GM19035 (cell line): ENCODE measurements around the gene DICER1.

Experiments used
- ATAC-seq: cut with Tn5 transposase; IDR thresholded peaks from one replicate; pipeline ENCODE4 v1.9.1; 2021; ENCODE audit not compliant: unreplicated experiment

Gene DICER1

DNA sequence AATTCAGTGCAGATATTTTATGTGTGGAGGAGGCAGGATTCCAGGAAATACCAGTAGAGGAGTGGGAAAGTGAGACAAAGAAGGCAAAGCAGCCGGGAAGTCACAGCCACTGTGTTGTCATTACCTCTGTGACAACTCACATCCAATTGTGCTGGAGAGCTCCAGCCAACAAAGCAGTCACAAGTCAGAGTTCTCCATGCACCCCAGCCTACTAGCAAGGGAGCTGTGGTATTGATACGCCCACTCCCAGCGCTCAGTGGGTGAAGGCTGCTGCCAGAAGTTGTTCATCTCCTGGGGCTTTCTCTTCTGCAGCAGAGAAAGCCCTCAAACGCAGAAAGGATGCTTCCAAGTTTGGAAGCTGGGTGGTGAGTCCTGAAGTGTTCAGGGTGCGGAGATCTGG is 93.9 kb downstream of the DICER1 start:
- no peak for ATAC-seq

DNA sequence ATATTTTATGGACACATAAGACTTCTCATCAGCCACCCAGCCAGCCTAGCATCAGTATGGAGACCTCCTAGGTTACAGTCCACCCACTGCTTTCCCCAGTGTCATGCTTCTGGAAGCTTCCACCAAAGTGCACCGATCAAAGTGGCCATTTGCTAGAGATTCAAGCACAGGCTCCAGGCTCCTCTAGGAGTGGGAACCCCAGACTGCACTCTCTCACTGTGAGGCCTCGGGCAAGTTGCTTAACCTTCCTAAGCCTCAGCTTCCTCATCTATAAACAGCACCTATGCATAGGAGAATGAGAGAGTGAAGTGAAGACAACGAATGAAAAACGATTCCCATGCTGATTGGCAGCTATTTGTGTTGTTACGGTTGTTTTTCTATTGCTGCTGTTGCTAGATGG is 94.4 kb downstream of the DICER1 start:
- no peak for ATAC-seq

DNA sequence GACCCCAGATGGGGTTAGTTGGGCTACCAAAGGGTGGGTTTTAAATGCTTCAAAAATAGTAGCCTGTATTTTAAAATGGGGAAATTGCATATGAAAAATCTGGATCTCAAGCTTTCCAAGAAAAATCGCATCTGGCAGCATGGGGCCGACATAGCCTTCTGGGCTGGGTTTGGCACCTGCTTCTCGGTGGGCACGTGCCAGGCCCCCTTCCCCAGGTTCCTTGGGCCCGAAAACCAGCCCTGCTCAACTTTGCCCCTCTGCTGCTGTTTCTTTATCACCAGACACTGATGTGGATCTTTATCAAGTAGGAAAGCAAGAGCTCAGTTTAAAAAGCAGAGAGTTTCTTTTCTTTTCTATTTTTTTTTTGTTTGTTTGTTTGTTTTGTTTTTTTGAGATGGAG is 95.1 kb downstream of the DICER1 start:
- ATAC-seq = no peak

DNA sequence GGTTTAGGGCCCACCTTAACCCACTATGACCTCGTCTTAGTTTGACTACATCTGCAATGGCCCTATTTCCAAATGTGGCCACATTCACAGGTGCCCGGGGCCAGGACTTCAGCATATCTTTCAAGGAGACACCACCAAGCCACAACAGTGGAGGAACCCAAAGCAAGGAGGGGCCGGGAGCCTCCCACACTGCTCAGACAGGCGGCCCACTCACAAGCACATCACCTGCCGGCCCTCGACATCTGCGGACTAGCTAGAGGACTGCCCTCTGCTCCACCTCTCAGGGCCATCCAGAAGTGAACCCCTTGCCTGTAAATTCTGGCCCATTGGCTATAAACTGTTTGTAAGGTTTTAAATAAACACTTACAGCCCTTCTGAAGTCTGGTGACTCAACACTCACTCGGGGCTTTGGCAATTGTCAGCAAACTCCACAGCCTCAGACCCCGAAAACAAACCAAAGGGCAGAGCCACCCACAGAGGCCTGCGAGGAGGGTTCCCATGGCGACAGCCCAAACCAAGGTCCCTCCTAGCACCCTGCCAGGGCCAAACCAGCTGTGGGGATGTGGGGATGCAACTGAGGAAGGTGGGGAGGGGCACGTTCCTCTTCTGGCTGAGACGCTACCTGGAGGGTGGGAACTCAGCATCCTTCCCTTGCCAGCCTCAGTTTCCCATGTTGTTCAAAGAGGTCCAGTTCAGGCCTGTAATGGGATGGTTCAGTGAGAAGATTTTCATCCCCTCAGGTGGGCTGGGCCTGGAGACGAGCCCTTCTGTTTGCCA is 95.8 kb downstream of the DICER1 start:
- no peak for ATAC-seq

DNA sequence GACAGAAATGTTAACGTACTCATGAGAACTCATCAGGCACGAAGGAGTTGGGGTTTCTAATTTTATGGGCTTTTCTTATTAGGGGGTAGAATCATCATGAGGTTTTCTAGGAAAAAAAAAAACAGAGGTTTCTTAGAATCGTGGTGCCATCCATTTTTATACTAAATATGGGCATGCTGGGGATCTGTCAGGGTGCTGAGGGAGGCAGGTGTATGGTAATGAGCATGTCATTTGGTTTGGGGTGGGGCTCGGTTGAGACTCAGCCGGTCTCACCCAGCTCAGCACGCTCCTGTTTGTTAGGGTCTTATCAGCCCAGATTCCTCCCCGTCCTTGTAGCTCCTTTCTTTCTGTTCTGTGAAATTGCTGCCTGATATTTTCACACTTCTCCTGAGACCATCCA is 98.2 kb downstream of the DICER1 start:
- ATAC-seq = no peak

DNA sequence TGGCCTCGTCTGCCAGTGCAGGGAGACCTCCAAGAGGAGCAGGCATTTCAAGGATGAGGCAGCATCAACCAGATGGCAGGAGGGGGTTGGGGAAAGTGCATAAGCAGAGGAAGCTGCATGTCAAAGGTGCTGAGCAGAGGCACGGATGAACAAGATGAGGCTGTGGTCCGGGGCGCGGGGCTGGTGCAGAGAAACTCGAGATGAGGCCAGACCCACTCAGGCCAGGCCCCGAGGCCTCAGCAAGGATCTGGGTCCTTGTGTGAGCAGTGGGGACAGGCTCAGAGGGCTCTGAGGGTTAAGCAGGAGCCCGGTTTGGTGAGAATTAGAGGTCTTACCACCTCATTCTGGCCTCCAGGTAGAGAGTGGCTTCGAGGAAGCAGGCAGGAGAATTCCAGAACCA is 98.8 kb downstream of the DICER1 start:
- ATAC-seq = no peak

DNA sequence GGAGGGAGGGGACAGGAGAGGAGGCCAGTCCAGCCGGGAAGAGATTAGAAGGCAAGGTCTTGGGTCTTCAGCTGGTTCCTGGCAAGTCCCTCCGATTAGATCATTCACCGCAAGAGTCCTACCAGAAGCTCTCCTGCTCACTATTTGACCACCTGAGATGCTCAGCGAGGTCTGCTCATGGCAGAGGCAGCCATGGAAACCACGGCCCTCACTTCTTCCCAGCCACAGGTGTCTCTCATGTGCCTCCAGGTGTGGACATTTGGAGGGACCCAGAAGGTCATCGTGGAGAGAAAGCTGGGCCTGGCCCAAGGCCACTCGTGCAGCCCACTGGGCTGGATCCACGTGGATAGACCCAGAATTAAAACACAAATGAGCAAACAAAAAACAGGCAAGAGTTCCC is 99.5 kb downstream of the DICER1 start:
- no peak for ATAC-seq

DNA sequence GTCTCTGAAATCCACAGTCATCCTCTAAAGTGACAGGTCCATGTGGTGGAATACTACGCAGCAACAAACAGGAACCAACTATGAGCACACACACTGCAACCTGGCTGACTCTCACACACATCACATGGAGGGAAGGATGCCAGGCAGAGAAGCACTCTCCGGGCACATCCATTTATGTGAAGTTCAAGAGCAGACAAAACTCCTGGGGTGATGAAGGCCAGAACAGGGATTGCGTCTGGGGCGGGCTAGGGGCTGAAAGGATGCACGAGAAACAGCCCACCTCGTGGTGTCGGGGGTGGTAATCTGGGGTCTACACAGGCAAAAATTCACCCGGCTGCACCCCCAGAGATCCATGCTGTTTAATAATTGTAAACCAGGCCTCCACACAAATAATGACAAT is 100.2 kb downstream of the DICER1 start:
- no peak for ATAC-seq

DNA sequence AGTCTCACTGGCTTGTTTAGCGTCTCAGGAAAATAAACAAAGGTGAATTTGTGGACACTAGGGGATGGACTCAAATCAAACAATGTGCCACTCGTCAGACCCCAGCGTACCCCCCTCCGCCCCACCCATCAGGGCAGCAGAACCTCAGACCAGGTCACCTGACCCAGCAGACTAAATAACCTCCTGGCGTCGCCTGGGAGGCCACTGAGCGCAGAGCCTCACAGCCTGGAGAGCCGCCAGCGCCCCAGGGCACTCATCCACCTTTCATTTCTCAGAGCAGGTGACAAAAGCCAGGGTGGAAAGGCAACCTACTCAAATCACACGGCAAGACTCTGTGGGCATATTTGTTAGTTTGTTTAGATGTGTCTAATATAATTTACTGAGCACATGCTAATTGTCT is 100.9 kb downstream of the DICER1 start:
- ATAC-seq = no peak

DNA sequence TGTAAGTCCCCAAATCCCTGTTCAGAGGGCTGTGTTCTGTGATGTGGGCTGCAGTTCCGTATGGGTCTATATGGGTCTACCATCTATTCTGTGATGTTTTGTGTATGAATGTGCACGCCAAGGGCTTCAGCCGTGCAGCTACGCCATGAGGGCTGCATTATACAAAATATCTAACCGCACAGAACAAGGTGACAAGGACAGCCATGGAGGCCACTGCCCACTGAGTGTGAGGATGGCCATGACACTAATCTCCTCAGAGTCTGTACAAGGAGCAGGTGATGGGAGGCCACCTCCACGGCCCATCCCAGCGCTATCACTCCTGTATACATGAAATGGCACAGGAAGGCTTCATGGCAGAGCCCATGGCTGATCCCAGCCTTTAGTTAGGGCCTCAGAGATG is 102.0 kb downstream of the DICER1 start:
- no peak for ATAC-seq

DNA sequence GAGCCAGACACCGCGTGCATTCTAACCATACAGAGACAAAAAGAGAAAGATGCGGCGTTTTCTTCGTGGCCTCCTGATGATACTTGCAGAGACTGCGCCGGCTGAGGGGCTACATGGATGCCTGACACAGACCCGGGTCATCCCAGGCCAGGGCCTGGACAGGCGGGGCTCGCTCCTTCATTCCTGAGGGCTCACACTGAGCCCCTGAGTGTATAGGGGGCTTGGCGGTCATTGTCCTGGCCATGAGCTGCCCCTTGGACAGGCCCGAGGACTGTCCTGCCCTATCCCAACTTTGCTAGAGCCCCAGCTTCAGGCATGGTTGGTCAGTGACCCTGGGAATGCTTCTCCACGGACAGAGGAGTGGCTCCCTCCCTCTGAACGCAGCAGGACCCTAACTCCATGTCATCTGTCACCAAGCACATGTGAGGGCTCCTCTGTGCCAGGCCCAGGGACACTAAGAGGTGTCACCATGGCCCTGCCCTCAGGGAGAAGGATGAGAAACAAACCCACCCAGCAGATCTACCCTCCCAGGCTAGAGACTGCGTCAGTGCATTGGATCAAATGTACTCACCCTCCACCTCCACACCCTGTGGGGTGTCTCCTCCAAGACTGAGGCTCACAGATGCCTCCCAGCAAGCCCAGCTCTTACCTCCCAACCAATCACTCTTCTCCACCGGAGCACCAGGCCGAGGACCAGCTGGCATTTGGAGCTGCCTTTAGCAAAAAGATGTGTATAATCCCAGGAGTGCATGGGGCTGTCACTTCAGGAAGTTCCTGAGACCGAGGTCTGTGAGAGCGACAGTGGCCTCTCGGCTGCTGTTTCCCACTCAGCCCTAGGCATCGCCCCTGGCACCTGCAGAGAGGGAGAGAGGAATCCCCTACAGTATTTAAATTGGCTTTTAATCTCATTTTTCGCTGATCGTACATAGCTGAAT is 102.7 kb downstream of the DICER1 start:
- no peak for ATAC-seq

DNA sequence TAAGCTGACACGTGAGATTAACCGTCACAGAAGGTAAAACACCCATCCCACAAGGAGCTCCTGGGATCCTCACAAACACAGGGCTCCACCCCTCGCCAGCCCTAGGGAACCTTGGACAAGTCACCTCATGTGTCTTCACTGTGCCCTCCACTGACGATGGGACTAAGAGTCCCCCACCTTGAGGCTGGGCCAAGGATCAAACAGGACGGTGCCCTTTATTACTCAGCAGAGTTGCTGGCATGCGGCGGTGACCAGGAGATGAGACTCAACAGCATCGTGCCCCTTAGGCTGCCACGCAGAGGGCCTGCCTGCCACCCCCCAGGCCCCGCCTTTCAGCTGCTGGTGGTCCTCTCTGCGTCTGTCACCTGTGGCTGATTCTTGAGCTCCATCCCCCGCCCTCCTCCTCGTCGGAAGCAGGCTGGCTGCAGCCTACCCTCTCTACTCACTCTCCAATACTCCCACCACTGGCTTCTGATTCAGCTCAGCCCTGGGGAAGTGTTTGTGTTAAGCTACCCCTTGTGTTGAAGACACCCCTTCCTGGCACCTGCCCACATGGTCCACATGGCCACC is 105.2 kb downstream of the DICER1 start:
- ATAC-seq = no peak

DNA sequence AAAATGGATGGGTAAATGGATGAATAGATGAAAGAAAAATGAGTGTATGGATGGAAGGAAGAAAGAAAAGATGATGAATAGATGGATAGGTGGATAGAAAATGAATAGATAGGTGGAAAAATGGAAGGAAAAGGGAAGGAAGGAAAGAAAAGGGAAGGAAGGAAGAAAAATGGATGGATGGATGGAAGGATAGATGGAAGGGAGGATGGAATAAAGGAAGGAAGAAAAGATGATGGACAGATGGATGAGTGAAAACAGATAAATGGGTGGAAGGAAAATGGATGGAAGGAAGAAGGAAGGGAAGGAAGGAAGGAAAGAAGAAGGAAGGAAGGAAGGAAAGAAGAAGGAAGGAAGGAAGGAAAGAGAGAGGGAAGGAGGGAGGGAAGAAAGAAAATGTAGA is 107.4 kb downstream of the DICER1 start:
- no peak for ATAC-seq

DNA sequence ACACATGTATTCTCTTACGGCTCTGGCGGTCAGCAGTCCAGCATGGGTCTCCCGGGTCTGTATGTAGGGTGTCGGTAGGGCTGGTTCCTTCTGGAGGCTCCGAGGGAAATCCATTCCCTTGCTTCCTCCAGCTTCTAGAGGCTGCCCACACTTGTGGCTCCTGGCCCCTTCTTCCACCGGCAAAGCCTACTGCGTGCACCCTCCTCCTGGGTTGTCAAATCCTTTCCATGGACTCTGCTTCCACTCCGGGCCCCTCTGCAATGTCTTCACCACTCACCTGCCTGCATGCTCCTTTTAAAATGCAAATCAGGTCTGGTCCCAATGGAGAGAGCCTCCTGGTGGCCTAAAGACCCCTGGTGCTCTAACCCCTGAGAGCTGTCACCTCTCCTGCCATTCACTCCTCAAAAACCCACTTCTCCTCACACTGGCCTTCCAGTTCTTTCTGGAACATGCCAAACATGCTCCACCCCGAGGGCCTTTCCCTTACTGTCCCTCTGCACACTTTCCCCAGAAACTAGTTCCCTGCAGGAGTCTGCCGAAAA is 108.5 kb downstream of the DICER1 start:
- ATAC-seq = no peak

DNA sequence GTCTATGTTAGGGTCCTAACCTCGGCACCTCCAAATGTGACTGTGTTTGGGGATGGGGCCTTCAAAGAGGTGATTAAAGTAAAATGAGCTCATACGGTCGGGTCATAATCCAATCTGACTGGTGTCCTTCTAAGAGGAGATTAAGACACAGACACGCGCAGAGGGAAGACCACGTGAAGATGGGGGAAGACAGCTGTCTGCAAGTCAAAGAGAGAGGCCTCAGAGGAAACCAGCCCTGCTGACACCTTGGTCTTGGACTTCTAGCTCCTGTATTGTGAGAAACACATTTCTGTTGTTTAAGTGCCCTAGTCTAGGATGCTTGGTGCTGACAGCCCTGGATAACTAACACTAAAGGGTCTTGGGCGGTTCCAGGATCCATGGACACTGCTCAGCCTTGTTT is 109.6 kb downstream of the DICER1 start:
- no peak for ATAC-seq

DNA sequence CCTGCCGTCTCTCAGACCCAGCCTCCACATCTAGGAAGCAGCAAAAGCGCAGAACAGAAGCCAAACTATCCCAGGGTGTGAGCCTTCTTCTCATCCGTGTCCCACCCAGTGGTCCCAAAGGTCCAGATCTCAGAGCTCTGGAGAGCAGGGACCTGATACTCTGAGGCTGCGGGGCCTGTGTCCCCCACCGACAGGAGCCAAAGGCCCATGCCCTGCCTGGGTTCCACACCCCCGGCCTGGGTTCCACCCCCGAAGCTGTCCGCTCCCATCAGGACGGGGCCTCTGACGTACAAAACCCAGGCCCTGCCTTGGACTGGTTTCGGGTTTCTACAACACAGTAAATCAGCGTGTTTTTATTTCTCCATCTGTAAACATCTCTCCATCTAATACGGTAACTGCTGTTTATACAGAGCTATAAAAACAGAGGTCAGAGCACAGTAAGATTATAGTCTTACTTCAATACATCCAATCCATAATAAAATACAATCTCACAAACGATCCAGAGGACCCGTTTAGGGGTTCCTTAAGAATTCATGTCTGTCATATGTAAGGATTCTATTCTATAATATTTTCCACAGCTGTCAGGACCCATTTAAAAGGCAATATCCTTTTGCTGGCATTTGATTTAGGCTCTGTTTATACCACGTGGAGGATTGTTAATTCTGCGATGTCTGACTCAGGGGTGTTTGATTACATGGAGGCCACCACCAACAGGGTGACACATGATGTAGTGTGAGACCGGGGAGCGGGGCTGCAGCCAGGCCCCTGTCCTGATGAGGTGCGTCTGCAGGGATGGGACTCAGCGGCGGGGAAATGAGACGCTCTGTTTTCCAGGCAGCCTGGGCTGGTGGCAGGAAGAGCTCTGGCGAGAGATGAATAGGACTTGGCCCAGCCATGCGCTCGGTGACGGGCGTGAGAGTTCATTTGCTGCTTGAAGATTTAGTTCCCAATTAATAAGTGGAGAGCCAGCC is 110.3 kb downstream of the DICER1 start:
- ATAC-seq = no peak

DNA sequence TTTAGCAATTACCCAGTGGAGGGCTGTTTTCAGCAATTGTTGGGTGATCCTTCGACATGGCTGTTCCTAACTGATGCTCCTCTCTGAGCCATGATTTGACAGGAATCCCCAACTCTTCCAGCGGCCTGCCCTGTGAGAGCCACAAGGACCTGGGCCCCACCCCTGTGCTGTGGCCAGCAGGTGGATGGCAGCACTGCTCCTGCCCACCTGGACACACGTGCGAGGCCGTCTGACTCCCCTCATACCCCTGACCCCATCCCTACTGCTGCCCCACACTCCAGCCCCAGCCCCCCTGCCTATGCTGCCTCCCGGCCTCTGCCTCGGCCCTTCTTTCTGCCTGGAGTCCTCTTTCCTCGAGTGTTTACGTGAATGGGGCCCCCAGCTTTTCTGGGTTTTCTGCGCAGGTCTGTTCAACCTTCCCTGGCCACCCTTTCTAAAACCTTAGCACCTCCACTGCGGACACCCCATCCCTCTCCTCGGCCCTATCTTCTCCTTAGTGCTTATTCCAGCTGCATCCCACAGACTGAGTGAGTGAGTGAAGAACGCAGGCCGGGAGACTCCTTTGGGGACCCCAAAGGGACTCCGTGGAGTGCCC is 111.4 kb downstream of the DICER1 start:
- ATAC-seq = no peak

DNA sequence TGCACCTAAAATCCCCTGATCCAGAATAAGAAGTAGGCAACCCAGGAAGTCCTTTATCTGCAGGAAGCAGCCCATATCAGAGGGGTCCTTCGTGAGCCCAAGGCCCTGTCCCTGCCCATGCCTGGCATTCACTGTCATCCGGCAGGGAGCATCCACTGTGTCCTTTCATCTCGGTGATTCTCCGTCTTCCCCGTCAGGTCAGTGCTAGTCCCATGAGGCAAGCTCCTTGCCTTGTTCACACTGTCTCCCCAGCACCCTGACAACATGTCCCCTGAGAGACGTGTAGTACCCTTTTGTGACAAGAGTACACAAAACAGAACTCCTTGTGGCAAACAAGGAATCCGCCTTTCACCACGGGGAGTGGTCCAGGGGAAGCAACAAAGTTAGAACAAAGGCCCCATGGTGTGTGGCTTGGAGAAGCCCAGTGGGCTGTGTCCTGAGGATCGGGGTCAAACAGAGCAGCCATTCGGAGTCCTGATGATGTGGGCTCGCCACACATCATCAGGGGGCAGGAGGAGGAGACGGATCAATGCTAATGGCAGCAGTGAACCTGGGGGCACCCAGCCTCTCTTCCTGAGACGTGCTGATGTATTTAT is 112.1 kb downstream of the DICER1 start:
- no peak for ATAC-seq

DNA sequence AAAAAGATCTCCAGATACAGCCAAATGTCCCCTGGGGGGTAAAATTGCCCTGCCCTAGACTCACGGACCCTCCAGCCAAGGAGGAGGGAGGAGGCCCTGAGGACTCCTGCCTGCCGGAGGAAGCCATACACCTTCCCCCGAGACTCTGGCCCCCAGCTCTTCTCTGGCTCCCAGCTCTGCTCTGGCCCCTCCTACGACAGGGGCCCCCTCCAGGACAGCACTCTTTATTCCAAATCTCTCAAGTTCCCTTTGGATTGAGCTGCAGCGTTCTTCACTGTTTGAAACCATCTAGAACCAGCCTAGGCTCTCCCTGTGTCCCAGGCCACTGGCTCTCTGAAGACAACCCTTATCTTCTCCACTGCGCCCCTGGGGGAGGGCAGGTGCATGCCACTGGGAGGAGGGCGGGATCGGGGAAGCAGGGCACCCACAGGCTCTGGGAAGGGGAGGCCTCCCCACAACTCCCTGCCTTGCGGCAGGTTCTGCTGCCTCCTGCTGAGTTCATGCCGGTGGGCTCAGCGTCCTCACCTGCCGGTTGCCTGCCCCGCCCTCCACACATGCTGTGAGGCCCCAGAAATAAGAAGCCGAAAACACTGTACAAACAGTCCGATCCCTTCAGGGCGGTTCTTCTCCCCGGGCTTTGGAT is 112.7 kb downstream of the DICER1 start:
- no peak for ATAC-seq
